Thyroid gland (tissue), 4 donors: ENCODE results near the gene ADAMTS15.

Source experiments
- CTCF ChIP-seq, 6 experiments: fragments of 200-600 bp in 3 of 6; fragments of 450-650 bp in 3 of 6; sonication (generic) in 3 of 6; IDR thresholded peaks; one replicate each; pipeline ENCODE4 v1.5.1; 2016 to 2019; ENCODE audit warnings: antibody characterized with exemption in 6 of 6, mild to moderate bottlenecking in 2 of 6, inconsistent platforms in 1 of 6, moderate library complexity in 1 of 6
- POLR2A ChIP-seq, 2 donors: fragments of 450-650 bp; IDR thresholded peaks; one replicate each; pipeline ENCODE4 v1.6.1; 2017; ENCODE audit warnings: antibody characterized with exemption in 2 of 2, mild to moderate bottlenecking in 2 of 2, moderate library complexity in 1 of 2

GRCh38 chr11:130464291-130464812 is 15.9 kb downstream of the ADAMTS15 start:
- no peak for TF ChIP-seq CTCF (IDR thresholded peaks at IDR 0.05)
- no peak for TF ChIP-seq POLR2A (IDR thresholded peaks at IDR 0.05)
